HG03571 (cell line): ENCODE results near the gene SVOPL.
A peak's percentile ranks its signal among the peaks of the same experiment; 100 is the strongest.
"Not testable (repeated sequence)": the region's sequence is repeated elsewhere in the genome, so short reads cannot be mapped to it uniquely, and the experiment has no call there.

Experiments used
- ATAC-seq: cut with Tn5 transposase; IDR thresholded peaks from one replicate; pipeline ENCODE4 v1.9.1; 2021; ENCODE audit not compliant: unreplicated experiment

The SVOPL gene, protein sequence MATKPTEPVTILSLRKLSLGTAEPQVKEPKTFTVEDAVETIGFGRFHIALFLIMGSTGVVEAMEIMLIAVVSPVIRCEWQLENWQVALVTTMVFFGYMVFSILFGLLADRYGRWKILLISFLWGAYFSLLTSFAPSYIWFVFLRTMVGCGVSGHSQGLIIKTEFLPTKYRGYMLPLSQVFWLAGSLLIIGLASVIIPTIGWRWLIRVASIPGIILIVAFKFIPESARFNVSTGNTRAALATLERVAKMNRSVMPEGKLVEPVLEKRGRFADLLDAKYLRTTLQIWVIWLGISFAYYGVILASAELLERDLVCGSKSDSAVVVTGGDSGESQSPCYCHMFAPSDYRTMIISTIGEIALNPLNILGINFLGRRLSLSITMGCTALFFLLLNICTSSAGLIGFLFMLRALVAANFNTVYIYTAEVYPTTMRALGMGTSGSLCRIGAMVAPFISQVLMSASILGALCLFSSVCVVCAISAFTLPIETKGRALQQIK

DNA sequence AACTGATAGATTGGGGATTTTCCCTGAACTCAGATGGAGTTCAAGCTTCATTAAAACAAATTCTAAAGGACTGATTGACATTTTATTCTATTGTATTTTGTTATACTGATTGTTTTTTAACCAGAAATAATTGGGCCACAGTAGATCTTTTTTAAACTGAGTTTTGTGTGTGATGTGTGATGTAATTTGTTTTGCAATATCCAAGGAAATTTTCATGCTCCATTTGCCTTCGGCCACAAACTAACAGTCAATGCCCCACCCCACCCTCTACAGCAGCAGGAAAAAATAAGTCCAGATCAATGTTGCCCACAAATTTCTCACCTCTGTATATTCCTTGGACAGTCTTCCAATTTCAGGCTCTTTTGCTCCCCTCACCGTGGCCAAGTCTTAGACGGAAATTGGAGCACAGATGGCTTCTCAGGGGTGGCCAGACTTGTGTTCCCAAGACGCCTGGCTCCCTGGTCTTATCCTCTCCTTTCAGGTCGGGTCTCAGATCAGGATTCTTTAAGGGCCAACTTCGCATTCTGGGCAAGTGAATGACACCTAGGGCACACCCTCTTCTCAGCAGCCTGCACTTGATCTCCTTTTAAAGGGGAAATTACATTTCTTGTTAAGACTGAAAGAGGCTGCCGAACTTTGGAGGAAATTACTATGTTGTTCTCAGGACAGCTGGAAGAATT is at the start of gene SVOPL:
SVOPL (minus strand) TSS at position 506 of the 680 bp plus-strand sequence. CDS start 22,317 bp downstream, outside the sequence.
- no peak for ATAC-seq

DNA sequence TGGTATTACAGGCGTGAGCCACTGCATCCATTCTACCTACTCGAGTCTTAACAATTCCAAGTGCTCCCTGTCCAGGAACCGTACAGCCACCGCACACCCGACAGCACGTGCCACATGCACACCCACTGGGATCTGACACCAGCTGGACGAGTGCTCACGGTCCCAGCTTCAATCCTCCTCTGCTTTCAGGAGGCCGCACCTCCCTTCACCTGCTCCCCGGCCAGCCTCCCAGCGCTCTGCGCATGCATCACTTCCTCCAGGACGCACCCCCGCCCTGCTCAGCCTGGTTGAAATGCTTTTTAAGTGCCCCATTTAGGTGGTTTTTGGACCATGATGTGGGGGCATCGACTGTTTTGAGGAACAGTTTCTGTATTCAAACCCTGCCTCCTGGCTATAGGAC is 49.3 kb upstream of the SVOPL start:
- ATAC-seq = no peak

DNA sequence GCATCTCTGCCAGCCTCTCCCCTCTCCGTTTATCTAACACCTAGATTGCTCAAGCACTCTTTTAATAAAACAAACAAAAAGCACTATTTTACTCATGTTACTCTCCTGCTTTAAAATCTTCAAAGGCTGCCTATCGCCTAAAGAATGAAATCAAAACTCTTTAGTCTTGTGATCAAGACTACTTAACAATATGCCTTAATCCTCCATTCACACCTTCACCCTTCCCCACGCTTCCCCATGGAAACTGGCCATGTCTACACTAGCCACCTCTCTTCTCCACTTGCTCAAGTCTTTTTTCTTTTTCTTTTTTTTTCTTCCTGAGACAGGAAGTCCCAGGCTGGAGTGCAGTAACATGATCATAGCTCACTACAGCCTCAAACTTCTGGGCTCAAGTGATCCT is 48.8 kb upstream of the SVOPL start:
- ATAC-seq = no peak

DNA sequence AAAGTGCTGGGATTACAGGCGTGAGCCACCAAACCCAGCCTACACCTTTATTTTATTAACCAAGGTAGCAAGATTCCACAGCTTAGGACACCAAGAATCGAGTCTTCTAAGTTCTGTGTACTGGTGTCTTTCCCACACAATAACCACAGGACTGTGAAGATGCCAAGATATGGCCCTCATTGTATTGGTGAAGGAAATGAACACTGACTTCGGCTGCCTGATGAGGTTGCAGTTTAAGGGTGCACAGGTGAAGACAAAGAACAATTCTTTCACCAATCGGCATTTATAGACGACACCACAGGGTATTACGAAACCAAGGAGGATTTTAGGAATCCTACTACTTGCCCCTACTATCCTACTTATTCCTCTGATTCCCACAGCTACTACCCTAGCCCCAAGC is 47.5 kb upstream of the SVOPL start:
- ATAC-seq = no peak

DNA sequence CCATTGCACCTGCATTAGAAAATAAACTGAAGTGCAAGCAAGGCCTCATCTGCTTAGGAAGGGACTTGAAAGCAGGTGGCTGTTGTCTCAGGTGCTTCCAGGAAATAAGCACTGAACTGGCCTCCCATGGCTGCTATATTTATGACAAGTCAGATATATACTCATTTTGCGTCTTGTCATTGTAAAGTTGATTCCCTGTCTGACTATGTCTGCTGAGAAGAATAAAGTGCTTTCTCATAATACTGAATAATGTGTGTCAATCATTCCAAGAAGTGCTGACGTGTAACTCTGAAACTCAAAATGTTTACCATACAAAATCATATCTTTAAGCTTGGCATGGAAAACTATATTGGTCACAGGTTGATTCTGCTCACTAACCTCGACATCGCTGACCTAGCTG is 44.9 kb upstream of the SVOPL start:
- ATAC-seq = no peak

DNA sequence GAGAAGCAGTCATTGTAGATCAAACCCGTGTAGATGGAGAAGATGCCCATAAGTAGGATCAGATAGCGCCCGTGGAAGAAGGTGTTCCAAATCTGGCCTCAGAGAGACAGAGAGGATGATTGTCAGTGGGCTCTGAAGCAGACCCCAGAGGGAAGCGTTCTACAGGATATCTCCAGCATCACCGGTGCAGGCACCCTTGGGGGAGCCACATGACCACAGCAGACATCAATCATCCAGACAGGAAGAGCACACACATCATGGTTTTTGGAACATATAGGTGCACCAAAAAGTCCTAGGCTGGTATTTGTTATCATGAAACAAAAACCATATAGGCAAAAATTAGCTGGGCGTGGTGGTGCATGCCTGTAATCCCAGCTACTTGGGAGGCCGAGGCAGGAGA is 44.0 kb upstream of the SVOPL start:
- ATAC-seq = no peak

DNA sequence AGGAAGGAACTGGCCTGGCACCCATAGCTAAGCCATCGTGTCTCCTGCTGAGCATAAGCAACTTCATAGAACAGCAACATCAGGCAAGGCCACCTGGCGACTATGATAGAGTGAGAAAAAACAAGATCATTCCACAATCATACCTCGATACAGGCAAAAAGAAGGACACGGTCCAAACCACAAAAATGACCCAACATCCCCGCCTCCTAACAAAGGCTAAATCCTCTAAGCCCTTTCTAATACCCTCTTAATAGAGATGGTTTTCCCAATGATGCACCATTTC is 40.2 kb upstream of the SVOPL start:
- ATAC-seq = no peak

DNA sequence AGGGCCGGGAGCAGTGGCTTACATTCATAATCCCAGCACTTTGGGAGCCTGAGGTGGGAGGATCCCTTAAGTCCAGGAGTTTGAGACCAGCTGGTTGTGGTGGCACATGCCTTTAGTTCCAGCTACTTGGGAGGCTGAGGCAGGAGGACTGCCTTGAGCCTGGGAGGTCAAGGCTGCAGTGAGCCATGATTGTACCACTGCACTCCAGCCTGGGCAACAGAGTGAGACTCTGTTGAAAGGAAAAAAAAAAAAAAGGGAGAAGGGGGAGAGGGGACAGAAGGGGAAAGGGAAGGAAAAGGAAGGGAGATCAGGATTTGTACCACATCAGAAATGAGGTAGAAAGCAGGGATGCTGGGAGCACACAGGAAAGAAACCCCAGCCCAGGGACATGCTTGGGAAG is 38.7 kb upstream of the SVOPL start:
- no peak for ATAC-seq

DNA sequence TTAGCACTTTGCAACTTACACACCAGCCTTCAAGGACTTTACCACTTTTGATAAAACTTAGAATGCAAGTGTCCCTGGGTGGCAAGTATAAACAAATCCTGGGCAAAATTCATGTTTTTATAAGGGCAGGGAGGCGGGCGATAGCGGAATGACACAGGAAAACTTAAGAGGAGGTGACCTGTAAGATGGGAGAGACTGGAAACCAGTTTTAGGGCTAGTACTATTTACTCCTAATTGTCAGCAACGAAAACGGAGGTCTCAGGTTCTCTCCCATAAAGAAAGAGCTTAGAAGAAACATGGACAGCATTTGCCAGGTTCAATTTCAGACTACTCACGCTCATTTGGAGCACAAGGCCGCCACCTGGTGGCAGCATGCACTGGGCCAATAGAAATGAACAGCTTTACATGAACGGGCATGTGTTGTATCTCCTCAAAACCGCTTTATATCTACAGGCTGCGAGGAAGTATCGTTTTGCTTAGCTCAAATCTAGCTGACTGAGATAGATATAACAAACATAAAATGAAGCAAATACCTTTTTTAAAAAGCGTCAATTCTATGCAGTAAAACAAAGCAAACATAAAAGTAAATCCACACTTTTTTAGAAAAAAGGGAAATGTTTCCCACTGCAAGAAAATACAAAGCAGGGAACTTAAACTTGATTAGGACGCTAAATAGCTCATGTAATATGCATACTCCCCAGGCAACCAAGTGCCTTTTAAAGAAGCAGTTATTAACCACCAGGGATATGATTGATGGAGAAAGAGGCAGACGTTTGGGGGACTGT is 37.6 kb upstream of the SVOPL start:
- ATAC-seq = peak; percentile 82

DNA sequence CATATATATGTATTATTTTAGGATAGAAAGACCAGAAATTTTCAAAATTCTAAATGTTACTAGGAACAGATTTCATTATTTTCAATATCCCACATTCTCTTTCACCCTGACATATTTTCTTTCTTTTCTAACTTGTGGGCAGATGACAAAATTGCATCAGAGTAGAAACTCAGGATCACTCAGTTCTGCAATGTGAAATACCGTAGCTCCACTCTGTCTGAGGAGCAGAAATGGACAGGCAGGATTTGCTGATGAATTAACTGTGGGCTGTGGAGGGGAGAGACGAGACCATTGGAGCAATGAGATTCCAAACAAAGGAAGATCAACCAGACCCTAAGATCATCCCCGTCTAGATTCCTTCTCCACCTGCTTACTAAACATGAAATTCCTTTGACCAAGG is 37.0 kb upstream of the SVOPL start:
- no peak for ATAC-seq

DNA sequence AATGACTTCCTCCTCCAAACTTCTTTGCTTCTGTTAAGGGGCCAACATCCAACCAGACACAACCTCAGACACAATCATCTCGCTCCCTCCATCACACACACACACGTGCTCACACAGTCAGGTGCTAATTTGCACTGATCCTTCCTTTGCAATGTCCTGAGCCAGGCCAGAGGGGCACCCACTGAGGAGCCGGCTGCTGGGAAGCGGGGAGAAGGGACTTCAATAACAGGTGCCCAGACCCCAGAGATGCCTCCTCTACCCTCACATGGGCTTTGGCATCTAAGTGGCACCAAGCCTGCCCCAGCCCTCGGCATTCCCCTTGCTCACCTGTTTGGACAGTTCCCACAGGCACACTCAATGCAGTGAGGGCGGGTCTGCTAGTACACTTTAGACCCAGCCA is 34.2 kb upstream of the SVOPL start:
- ATAC-seq = no peak

DNA sequence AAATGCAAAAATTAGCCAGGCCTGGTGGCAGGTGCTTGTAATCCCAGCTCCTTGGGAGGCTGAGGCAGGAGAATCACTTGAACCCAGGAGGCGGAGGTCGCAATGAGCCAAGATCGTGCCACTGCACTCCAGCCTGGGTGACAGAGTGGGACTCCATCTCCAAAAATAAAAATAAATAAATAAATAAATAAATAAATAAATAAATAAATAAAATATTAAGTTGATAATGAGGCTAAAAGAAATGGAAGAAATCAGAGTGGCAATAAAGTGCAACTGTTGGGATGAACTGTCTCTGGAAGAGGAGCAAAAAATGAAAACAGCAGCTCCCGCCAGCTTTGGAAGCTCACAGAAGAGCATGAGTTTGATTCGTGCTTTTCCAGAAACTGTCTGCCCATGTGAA is 30.6 kb upstream of the SVOPL start:
- ATAC-seq = not testable (repeated sequence)

DNA sequence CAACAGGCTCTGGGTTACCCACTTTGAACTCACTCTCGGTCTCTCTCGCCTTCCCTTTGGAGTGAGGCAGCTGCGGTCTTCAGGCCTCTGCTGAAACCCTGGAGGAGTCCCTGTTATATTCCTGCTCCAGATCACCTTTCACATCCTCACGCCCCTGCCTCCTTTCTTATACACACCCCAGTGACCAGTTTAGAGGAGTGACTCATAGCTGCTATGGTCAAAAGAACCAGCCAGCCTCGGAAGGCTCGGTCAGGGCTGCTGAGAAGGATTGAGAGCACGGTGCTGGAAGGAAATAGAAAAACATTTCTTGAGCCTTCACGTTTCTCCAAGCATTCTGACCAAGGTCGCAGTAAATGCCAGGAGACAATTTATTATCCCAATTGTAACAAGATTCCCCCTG is 28.3 kb upstream of the SVOPL start:
- no peak for ATAC-seq

DNA sequence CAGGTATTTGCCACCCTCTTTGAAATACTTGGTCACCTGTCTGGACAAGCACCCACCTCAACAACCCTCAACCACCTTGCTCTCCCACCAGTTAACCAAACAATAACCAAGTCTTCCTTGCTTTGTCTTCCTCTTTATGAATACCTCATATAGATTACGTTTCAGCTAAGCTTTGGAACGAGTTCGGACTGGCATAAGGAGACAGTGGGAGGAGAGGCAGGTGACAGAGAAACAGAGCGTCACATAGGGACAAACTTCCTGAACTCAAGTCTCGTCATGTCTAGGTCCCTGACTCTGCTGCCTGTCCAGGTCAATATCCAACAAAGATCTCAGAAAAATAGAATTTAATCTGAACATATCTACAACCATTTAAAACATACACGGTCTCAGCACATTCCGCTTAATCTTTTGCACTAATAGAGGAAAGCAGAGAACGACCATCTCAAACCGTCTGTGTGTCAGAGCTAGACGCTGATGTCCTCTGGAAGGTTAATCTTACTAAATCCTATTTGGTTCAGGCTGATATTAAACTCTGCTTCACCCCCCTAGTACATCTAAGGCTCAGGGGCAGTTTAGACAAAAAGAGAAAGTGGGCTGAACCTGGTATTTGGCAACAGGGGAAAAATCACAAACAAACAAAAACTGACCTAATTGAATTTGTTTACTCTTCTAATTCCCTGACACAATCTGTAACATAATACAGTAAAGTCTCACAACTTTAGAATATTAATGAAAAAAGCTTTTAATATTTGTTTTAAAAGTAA is 26.4 kb upstream of the SVOPL start:
- no peak for ATAC-seq

DNA sequence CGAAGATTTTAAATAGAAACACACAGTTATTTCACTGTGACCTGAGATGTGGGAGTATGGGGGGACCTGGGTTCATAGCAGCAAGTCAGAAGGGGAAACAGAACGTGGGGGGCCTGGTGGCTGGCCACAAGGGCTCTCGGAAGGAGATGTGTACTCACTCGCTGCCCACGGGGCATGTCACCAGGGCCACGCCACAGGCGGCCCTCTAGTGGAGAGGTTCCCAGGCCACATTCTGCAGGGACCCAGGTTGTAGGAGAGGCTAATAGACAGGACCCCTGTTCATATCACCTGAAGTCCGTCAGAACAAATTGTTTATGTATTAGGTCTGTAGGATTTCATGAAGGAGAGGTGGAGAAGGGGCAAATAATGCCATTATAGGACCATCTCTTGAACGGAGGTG is 25.1 kb upstream of the SVOPL start:
- ATAC-seq = no peak

DNA sequence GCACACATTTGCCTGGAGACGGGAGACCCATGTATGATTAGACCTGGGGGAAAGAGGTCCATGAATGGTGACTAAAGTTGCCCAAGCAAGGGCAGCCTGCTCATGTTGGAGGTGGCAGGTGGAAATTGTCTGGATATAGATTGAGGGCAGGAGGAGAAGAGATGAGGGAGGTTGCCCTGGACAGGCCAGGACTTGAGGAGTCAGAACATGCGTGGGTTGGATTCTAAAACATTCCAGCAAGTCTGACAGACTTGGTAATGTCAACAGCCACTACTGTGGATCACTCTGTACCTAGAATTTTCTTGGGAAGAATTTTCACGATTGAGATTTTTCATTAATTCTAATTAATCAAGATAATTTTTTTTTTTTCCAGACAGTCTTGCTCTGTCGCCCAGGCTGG is 19.1 kb upstream of the SVOPL start:
- ATAC-seq = no peak

DNA sequence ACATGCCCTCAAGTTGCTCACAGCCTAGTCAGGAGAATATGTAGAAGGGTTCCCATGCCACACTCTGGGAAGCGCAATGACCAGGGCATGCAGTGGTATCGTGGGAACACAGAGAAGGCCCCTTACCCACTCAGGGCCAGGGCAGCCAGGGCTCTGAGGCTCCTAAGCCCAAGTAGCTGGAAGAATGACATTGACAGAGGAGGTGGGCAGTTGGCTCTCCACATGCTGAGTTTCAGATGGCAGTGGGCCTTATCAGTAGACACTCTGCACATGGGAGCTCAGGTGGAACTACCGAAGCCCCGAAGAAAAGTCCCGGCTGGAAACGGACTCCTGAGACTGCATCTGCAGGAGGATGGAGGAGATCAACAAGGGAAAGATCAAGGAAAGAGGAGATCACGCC is 15.7 kb upstream of the SVOPL start:
- ATAC-seq = no peak

DNA sequence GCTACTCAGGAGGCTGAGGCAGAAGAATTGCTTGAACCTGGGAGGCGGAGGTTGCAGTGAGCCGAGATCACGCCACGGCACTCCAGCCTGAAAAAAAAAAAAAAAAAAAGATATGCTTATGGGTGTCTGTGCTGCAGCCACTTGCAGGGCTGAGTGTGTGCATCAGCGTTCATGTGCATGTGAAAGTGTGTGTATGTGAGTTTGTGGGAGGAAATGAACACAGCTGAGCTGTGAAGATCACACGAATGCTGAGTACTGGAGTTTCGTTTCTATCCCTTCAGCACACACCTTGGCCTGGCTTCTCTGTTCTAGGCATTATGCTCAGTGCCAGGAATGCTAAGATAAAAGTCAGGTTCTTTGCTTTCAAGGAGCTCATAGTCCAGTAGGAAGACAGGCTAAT is 12.0 kb upstream of the SVOPL start:
- ATAC-seq = no peak

DNA sequence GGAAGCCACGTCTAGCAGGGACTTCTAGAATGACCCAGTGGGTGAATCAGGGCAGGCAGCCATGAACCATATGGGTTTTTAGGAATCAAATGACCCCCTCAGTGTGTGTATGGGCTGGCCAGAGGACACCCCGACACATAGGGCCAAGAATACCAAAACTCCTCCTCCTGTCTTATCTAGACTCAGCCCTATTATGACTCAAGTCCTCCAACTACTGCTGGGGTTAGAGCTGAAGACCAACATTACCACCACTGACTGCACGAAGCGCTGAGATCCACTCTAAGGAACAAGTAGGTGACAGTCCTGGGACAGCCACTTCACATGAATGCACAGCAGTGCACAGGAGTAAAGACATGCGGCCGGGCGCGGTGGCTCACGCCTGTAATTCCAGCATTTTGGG is 11.5 kb upstream of the SVOPL start:
- no peak for ATAC-seq

DNA sequence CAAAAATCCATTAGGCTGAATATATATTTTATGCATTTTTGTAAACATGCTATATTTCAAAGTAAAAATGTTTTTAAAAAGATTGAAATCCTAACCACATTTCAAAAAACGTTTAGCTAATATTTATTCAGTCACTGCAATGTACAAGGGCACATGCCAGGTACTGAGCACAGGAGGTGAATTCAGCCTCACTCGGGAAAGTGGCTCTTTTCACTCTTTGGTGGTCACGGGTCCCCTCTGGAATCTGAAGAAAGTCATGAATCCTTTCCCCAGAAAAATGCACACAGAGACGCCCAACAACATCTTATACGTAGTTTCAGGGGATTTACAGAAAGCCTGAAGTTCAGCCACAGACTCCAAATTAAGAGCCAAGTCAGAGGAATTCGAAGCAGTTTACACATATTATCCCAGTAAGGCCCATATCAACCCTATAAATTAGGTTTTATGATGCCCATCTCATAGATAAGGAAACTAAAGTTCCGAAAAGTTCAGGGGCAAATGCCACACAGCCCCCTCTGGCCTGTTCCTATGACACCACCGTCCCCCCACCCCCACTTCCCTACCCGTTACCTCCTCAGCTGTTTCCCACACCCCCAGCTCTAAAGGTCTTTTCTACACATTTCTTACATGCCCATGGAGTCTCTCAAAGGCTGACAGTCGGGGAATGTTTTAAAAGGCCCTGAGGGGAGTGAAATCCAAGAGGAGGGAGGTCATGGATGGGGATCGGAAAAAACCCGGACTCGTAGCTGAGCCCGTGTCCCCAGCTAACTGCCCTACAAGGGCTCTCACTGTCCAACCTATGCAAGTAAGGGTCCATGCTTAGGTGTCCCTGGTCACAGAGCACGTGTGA is 9.6 kb upstream of the SVOPL start:
- ATAC-seq = no peak
